ENCODE results near the gene OASL. TPM values are rescaled to one million over a fixed set of nuclear protein-coding genes. Genes with fewer than 3 reads are reported as not detected.

OASL gene
- total RNA-seq, 1 experiment from 2014 or later = 51.1 TPM

- no peaks in the 10 kb centered on the region for H3K9me3 ChIP-seq
- H3K4me3 ChIP-seq = no peak overlapping the region
- H3K27me3 ChIP-seq = no peaks in the 10 kb centered on the region
- no peaks in the 10 kb centered on the region for H3K36me3 ChIP-seq
- DNase-seq = no peak
Observed at GRCh38 chr12:121025442-121026226, 13.4 kb downstream of the OASL start.

GRCh38 chr12:121023799-121024198 lies 15.2 kb downstream of the OASL start:
- Histone ChIP-seq H3K36me3 (no peaks in the 10 kb centered on the region), H3K9me3 (no peaks in the 10 kb centered on the region), H3K27me3 (no peaks in the 10 kb centered on the region), H3K4me3 (no peak overlapping the region)
- DNase-seq = no peak

- Histone ChIP-seq H3K36me3 (no peaks in the 10 kb centered on the region), H3K27me3 (no peaks in the 10 kb centered on the region), H3K4me3 (no peak overlapping the region), H3K9me3 (no peaks in the 10 kb centered on the region)
- DNase-seq = no peak
Observed at GRCh38 chr12:121022713-121023112, 16.3 kb downstream of the OASL start.

- Histone ChIP-seq H3K4me3 (no peak overlapping the region), H3K27me3 (no peaks in the 10 kb centered on the region), H3K9me3 (no peaks in the 10 kb centered on the region), H3K36me3 (no peaks in the 10 kb centered on the region)
- no peak for DNase-seq
Observed at GRCh38 chr12:121021754-121022153, 17.3 kb downstream of the OASL start.

- Histone ChIP-seq H3K4me3 (no peak overlapping the region), H3K27me3 (no peaks in the 10 kb centered on the region), H3K36me3 (no peaks in the 10 kb centered on the region), H3K9me3 (no peaks in the 10 kb centered on the region)
- no peak for DNase-seq
Observed at GRCh38 chr12:121018860-121019617, 20.0 kb downstream of the OASL start.

GRCh38 chr12:121017966-121018491 lies 21.0 kb downstream of the OASL start:
- H3K4me3 ChIP-seq = no peak overlapping the region
- no peaks in the 10 kb centered on the region for H3K27me3 ChIP-seq
- no peaks in the 10 kb centered on the region for H3K36me3 ChIP-seq
- no peaks in the 10 kb centered on the region for H3K9me3 ChIP-seq
- DNase-seq = no peak

- Histone ChIP-seq H3K36me3 (no peaks in the 10 kb centered on the region), H3K27me3 (no peaks in the 10 kb centered on the region), H3K4me3 (peak within 1 kb of the TSS; percentile 90), H3K9me3 (no peaks in the 10 kb centered on the region)
- peak; percentile 89 for DNase-seq
Observed at GRCh38 chr12:121015825-121016766, 22.9 kb downstream of the OASL start, which contains the start of gene C12orf43. Gene C12orf43 (minus strand): TSS chr12:121016487. CDS start chr12:121016474, 13 bp downstream.

GRCh38 chr12:121013715-121014114 lies 25.3 kb downstream of the OASL start:
- H3K9me3 ChIP-seq = no peaks in the 10 kb centered on the region
- no peaks in the 10 kb centered on the region for H3K27me3 ChIP-seq
- no peak overlapping the region for H3K4me3 ChIP-seq
- peaks cover 19% of the 10 kb centered on the region for H3K36me3 ChIP-seq
- DNase-seq = no peak

- Histone ChIP-seq H3K4me3 (no peak overlapping the region), H3K27me3 (no peaks in the 10 kb centered on the region), H3K36me3 (peaks cover 22% of the 10 kb centered on the region), H3K9me3 (no peaks in the 10 kb centered on the region)
- no peak for DNase-seq
Observed at GRCh38 chr12:121011820-121012219, 27.2 kb downstream of the OASL start.

- Histone ChIP-seq H3K4me3 (no peak overlapping the region), H3K36me3 (peaks cover 22% of the 10 kb centered on the region), H3K27me3 (no peaks in the 10 kb centered on the region), H3K9me3 (no peaks in the 10 kb centered on the region)
- DNase-seq = no peak
Observed at GRCh38 chr12:121010860-121011259, 28.2 kb downstream of the OASL start.

GRCh38 chr12:121009741-121010140 lies 29.3 kb downstream of the OASL start:
- Histone ChIP-seq H3K27me3 (no peaks in the 10 kb centered on the region), H3K9me3 (no peaks in the 10 kb centered on the region), H3K36me3 (peaks cover 28% of the 10 kb centered on the region), H3K4me3 (no peak overlapping the region)
- DNase-seq = peak; percentile 31

GRCh38 chr12:121008347-121009098 lies 30.5 kb downstream of the OASL start:
- Histone ChIP-seq H3K36me3 (peaks cover 39% of the 10 kb centered on the region), H3K9me3 (no peaks in the 10 kb centered on the region), H3K27me3 (no peaks in the 10 kb centered on the region), H3K4me3 (no peak overlapping the region)
- DNase-seq = no peak

- H3K9me3 ChIP-seq = no peaks in the 10 kb centered on the region
- no peaks in the 10 kb centered on the region for H3K27me3 ChIP-seq
- H3K4me3 ChIP-seq = no peak overlapping the region
- DNase-seq = peak; percentile 32
- peaks cover 38% of the 10 kb centered on the region for H3K36me3 ChIP-seq
Observed at GRCh38 chr12:121005346-121005815, 33.7 kb downstream of the OASL start.

- Histone ChIP-seq H3K9me3 (no peaks in the 10 kb centered on the region), H3K4me3 (no peak overlapping the region), H3K27me3 (no peaks in the 10 kb centered on the region), H3K36me3 (peaks cover 29% of the 10 kb centered on the region)
- DNase-seq = no peak
Observed at GRCh38 chr12:121004253-121004815, 34.7 kb downstream of the OASL start.

- Histone ChIP-seq H3K9me3 (no peaks in the 10 kb centered on the region), H3K27me3 (no peaks in the 10 kb centered on the region), H3K36me3 (peaks cover 24% of the 10 kb centered on the region), H3K4me3 (no peak overlapping the region)
- no peak for DNase-seq
Observed at GRCh38 chr12:121003650-121004049, 35.4 kb downstream of the OASL start.

Data from MG63 (cell line).